ENCODE measurements around the gene STX8.

The STX8 gene

GRCh38 chr17:9209781-9210370 is 365.7 kb downstream of the STX8 start:
- no peak for DNase-seq (ENCODE audit: low read depth in 2 of 2)

- no peak for DNase-seq (ENCODE audit: low read depth in 2 of 2)
Observed at GRCh38 chr17:9209347-9209746, 366.3 kb downstream of the STX8 start.

GRCh38 chr17:9208381-9209105 is 367.1 kb downstream of the STX8 start:
- no peak for DNase-seq (ENCODE audit: low read depth in 2 of 2)

DNA sequence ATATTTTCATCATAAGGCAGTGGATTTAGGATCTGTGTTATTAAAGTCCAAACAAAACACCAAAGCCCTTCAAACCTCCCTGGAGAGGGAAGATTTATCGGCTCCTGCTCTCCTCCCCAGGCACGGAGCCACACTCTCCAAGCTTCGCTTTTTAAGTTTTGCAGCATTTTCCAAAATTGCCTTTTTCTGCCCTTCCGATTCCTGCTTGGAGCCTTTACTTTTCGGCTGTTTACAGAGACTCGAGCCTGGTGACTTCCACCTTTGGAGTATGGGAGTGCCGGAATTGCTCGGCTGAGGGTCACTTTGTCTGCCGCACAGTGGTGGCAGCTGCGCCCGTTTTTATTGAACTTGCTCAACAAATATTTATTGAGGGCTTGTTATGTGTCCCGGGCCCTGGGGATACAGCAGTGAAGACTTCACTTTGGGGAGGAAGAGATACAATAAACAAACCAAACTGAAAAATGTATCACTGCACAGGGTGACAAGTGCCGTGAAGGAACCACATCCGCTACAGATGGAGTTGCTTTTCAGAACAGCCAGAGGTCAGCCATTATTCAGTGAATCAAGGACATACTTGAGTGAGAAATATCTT is 368.8 kb downstream of the STX8 start:
- no peak for DNase-seq (ENCODE audit: low read depth in 2 of 2)

GRCh38 chr17:9206410-9206703 is 369.3 kb downstream of the STX8 start:
- no peak for DNase-seq (ENCODE audit: low read depth in 2 of 2)

- no peak for DNase-seq (ENCODE audit: low read depth in 2 of 2)
Observed at GRCh38 chr17:9205520-9206409, 369.9 kb downstream of the STX8 start.

DNA sequence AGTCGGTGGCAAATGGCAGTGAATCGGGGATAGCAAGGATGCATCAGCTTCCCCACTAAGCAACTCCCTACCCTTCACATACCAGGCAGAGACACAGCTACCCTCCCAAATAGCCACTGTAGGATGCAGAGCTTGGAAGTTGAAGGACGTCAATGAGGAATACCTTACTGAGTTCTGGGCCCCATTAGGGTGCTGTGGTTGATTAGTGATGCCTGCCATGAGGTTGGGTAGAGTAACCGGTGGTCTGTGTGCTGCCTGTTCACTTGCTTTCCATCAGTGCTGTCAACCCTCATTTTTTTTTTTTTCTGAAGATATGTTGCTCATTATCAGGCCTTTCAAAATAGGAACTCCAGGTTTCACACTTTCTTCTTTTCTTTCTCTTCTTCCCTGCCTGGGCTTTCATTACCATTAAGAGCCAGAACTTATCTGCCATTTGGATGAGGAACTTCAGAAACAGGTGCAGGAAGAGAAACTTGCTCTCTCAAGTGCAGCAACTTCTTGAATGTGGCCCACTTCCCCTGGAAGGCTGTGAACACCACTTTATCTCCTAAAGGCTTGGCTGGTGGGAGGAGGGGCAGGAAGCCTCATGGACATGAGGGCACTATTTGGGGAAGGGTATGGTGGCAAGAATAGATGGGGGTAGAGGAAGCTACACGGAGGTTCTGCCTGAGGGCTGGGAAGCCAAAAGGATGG is 370.8 kb downstream of the STX8 start:
- DNase-seq (ENCODE audit: low read depth in 2 of 2), result no peak

- no peak for DNase-seq (ENCODE audit: low read depth in 2 of 2)
Observed at GRCh38 chr17:9203771-9204425, 371.7 kb downstream of the STX8 start.

GRCh38 chr17:9202532-9202931 is 373.1 kb downstream of the STX8 start:
- no peak for DNase-seq (ENCODE audit: low read depth in 2 of 2)

GRCh38 chr17:9200699-9201359 is 374.8 kb downstream of the STX8 start:
- DNase-seq (ENCODE audit: low read depth in 2 of 2), result no peak

All from stimulated activated CD8-positive, alpha-beta memory T cell treated with anti-CD3 and anti-CD28 coated beads, Interleukin-2, amount 100 ng/mL, for 1 hour (primary cell).